GM18861 (cell line): ENCODE measurements around the gene POLD3.

Experiments used
- ATAC-seq: cut with Tn5 transposase; IDR thresholded peaks from one replicate; pipeline ENCODE4 v1.9.1; 2021; ENCODE audit not compliant: unreplicated experiment

The POLD3 gene

GRCh38 chr11:74672332-74672955 is 80.1 kb downstream of the POLD3 start:
- ATAC-seq, result no peak

- ATAC-seq, result no peak
Observed at GRCh38 chr11:74672956-74673692, 80.7 kb downstream of the POLD3 start.

GRCh38 chr11:74673693-74674360 is 81.4 kb downstream of the POLD3 start:
- no peak for ATAC-seq

- ATAC-seq, result no peak
Observed at GRCh38 chr11:74675761-74676160, 83.4 kb downstream of the POLD3 start.

GRCh38 chr11:74676596-74676995 is 84.2 kb downstream of the POLD3 start:
- no peak for ATAC-seq

GRCh38 chr11:74677131-74677530 is 84.7 kb downstream of the POLD3 start:
- no peak for ATAC-seq

GRCh38 chr11:74678041-74678440 is 85.7 kb downstream of the POLD3 start:
- ATAC-seq, result no peak

GRCh38 chr11:74678591-74679512 is 86.5 kb downstream of the POLD3 start:
- ATAC-seq, result no peak

- no peak for ATAC-seq
Observed at GRCh38 chr11:74679513-74679865, 87.1 kb downstream of the POLD3 start.

- ATAC-seq, result no peak
Observed at GRCh38 chr11:74680035-74680671, 87.8 kb downstream of the POLD3 start.

- no peak for ATAC-seq
Observed at GRCh38 chr11:74680703-74681531, 88.5 kb downstream of the POLD3 start.

- ATAC-seq, result no peak
Observed at GRCh38 chr11:74681686-74682651, 89.6 kb downstream of the POLD3 start.

GRCh38 chr11:74682731-74683278 is 90.4 kb downstream of the POLD3 start:
- no peak for ATAC-seq

- ATAC-seq, result no peak
Observed at GRCh38 chr11:74683279-74683871, 91.0 kb downstream of the POLD3 start.

GRCh38 chr11:74683941-74684481 is 91.6 kb downstream of the POLD3 start:
- ATAC-seq, result no peak

GRCh38 chr11:74684661-74685060 is 92.3 kb downstream of the POLD3 start:
- ATAC-seq, result no peak

GRCh38 chr11:74685338-74685737 is 93.0 kb downstream of the POLD3 start:
- ATAC-seq, result no peak

- no peak for ATAC-seq
Observed at GRCh38 chr11:74685905-74686304, 93.5 kb downstream of the POLD3 start.
